ENCODE measurements around the gene TBC1D17. TPM values are rescaled to one million over a fixed set of nuclear protein-coding genes. Genes with fewer than 3 reads are reported as not detected.

Gene TBC1D17
- 52.1 and 62.3 TPM in 2 replicates for total RNA-seq (2021)
- Bru-seq, nascent RNA: percentile 74 among the genes with signal in this experiment
- BruChase-seq, experiment 1, labeled RNA remaining after a 2-hour chase: percentile 84 among the genes with signal in this experiment
- percentile 93 among the genes with signal in this experiment for BruChase-seq, experiment 2, labeled RNA remaining after a 6-hour chase
- long read RNA-seq, transcript TBC1D17-201 (17 exons, 2,366 nt): major isoform, 38 of 105 reads
- long read RNA-seq, partial matches to known transcripts: 40 of 105 reads
- long read RNA-seq, other reads (novel, unspliced or antisense): 26 of 105 reads

DNA sequence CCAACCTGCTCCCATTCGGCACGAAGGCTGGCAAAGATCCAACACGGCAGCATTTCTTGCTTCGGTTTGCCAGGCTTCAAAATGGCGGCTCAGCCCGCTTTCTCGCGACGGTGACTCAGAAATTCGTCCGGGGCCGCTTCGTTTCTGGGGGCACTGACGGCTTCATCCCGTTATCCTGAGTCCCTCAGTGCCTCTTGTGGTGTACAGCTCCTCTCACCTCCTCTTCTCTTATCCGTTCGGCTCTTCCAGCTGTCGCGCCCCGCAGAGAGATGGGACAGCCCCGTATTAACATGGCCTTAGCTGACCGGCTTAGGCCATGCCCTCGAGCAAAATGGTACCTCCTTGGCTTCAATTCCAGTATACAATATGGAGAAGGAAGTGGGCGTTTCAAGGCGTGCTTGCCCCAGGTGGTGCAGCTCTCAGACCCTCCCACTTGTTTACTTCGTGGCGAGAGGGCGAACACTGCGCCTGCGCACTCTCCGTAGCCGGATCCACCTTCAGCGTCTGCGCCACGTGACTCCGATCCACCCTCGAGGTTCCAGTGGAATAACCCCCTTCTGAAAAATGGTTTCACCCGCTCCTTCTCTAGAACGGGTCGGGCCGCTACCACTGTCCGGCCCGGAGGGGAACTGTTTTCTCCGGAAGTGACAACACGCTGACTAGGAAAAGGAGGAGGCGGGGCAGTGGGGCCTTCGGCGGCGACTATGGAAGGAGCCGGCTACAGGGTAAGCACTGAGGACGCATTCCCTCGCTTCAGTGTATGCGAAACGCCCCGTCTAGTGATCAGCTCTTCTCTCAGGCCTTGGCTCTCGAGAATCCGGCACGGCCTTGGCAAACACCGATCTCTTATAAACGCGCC, at the start of gene TBC1D17, which contains the start of gene AKT1S1:
TSS of gene TBC1D17 (plus strand) at position 683 of the 859 bp plus-strand sequence. CDS start at position 705, 22 bp downstream.
TSS of gene AKT1S1 (minus strand) at position 336 of the 859 bp plus-strand sequence. CDS start 4,060 bp downstream, outside the sequence.
- DNase-seq: peak; percentile 99
- CTCF ChIA-PET: no interaction called here
- Histone ChIP-seq H3K9me2 (ENCODE audit: insufficient read depth) (no peaks in the 10 kb centered on the region), H3K27me3 (ENCODE audit: insufficient read depth, low read depth) (no peaks in the 10 kb centered on the region), H4K20me1 (ENCODE audit: insufficient read depth) (peaks cover 32% of the 10 kb centered on the region), H3K4me1 (replicated peaks; ENCODE audit: insufficient read depth) (peaks cover 21% of the 10 kb centered on the region), H3K27ac (peak within 1 kb of the TSS; percentile 92), H3K4me3 (peak within 1 kb of the TSS; percentile 79), H2AFZ (peak within 1 kb of the TSS; percentile 86), H3K79me2 (ENCODE audit: low read depth) (peaks cover 48% of the 10 kb centered on the region), H3K36me3 (ENCODE audit: low read depth) (peaks cover 16% of the 10 kb centered on the region; the same call in 1 of the 2 replicates), H3K9me3 (ENCODE audit: insufficient read depth, low read depth) (no peaks in the 10 kb centered on the region), H3K4me2 (peak within 1 kb of the TSS; percentile 95), H3F3A (ENCODE audit: insufficient read depth, low read depth) (0 out of 2 replicates have a peak, but pooled peaks cover 17% of the 10 kb centered on the region)
- TSS peak; percentile 38 for BruUV-seq (replicated peaks)
- no peak for TF ChIP-seq EZH2 (IDR thresholded peaks at IDR 0.05; ENCODE audit: low read depth)
- TF ChIP-seq, protein P1, sequence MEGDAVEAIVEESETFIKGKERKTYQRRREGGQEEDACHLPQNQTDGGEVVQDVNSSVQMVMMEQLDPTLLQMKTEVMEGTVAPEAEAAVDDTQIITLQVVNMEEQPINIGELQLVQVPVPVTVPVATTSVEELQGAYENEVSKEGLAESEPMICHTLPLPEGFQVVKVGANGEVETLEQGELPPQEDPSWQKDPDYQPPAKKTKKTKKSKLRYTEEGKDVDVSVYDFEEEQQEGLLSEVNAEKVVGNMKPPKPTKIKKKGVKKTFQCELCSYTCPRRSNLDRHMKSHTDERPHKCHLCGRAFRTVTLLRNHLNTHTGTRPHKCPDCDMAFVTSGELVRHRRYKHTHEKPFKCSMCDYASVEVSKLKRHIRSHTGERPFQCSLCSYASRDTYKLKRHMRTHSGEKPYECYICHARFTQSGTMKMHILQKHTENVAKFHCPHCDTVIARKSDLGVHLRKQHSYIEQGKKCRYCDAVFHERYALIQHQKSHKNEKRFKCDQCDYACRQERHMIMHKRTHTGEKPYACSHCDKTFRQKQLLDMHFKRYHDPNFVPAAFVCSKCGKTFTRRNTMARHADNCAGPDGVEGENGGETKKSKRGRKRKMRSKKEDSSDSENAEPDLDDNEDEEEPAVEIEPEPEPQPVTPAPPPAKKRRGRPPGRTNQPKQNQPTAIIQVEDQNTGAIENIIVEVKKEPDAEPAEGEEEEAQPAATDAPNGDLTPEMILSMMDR (conservative IDR thresholded peaks at IDR 0.05): no peak
- intact Hi-C loops (cut with micrococcal nuclease; ENCODE audit: unreplicated experiment): loop anchor here (1.0 to 5.0 kb wide), 12 partner anchors 8 to 514 kb away; partner anchors contain the start of genes AP2A1, ATF5, DKKL1 and FUZ
- POLR2A ChIA-PET (ENCODE audit: unreplicated experiment): interaction anchor here (0.6 to 0.7 kb wide), 2 partner anchors 237 to 381 kb away, joined by 5 to 7 read pairs; partner anchors contain the start of genes RPS11 and RRAS

- DNase-seq: no peak
- TF ChIP-seq EZH2 (IDR thresholded peaks at IDR 0.05; ENCODE audit: low read depth): no peak
- TF ChIP-seq, protein P1 (conservative IDR thresholded peaks at IDR 0.05): no peak
- H3K4me2 ChIP-seq: no peak overlapping the region
- no peaks in the 10 kb centered on the region for H3K9me2 ChIP-seq (ENCODE audit: insufficient read depth)
- H3F3A ChIP-seq (ENCODE audit: insufficient read depth, low read depth): no peaks in the 10 kb centered on the region
- H3K79me2 ChIP-seq (ENCODE audit: low read depth): peaks cover 6% of the 10 kb centered on the region; the same call in 1 of the 2 replicates
- H3K27ac ChIP-seq: no peak overlapping the region
- POLR2A ChIA-PET (ENCODE audit: unreplicated experiment): no interaction called here
- no peak overlapping the region for H2AFZ ChIP-seq
- H3K4me1 ChIP-seq (replicated peaks; ENCODE audit: insufficient read depth): no peaks in the 10 kb centered on the region
- peaks cover 38% of the 10 kb centered on the region for H4K20me1 ChIP-seq (ENCODE audit: insufficient read depth)
- intact Hi-C loops (cut with micrococcal nuclease; ENCODE audit: unreplicated experiment): no loop called here
- BruUV-seq (replicated peaks): no TSS peak
- no peak overlapping the region for H3K4me3 ChIP-seq
- H3K9me3 ChIP-seq (ENCODE audit: insufficient read depth, low read depth): no peaks in the 10 kb centered on the region
- 0 out of 2 replicates have a peak, but pooled peaks cover 5% of the 10 kb centered on the region for H3K36me3 ChIP-seq (ENCODE audit: low read depth)
- CTCF ChIA-PET: no interaction called here
- no peaks in the 10 kb centered on the region for H3K27me3 ChIP-seq (ENCODE audit: insufficient read depth, low read depth)
Measured at GRCh38 chr19:49829200-49829599, 48.3 kb upstream of the TBC1D17 start.

DNA sequence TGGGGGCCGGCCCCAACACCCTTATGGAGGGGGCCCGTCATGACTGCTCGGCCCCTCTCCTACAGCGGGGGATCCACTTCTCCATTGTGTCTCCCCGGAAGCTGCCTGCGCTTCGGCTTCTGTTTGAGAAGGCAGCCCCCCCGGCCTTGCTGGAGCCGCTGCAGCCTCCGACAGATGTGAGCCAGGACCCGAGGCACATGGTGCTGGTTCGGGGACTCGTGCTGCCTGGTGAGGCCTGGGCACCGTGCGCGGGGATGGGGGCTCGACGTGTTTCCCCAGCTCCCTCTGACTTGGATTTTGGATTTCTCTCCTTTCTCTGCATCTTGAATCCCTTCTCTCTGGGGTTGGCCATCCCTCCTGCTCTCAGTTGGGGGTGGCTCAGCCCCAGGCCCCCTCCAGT, 47.8 kb upstream of the TBC1D17 start:
- peaks cover 35% of the 10 kb centered on the region for H4K20me1 ChIP-seq (ENCODE audit: insufficient read depth)
- H3K27ac ChIP-seq: no peak overlapping the region
- no peaks in the 10 kb centered on the region for H3K27me3 ChIP-seq (ENCODE audit: insufficient read depth, low read depth)
- no peaks in the 10 kb centered on the region for H3K4me1 ChIP-seq (replicated peaks; ENCODE audit: insufficient read depth)
- POLR2A ChIA-PET (ENCODE audit: unreplicated experiment): no interaction called here
- BruUV-seq (replicated peaks): no TSS peak
- H3K36me3 ChIP-seq (ENCODE audit: low read depth): 0 out of 2 replicates have a peak, but pooled peaks cover 5% of the 10 kb centered on the region
- H3K4me2 ChIP-seq: no peak overlapping the region
- TF ChIP-seq EZH2 (IDR thresholded peaks at IDR 0.05; ENCODE audit: low read depth): no peak
- TF ChIP-seq, protein P1 (conservative IDR thresholded peaks at IDR 0.05): no peak
- DNase-seq: no peak
- CTCF ChIA-PET: no interaction called here
- no peaks in the 10 kb centered on the region for H3F3A ChIP-seq (ENCODE audit: insufficient read depth, low read depth)
- intact Hi-C loops (cut with micrococcal nuclease; ENCODE audit: unreplicated experiment): no loop called here
- no peak overlapping the region for H3K4me3 ChIP-seq
- H3K79me2 ChIP-seq (ENCODE audit: low read depth): peaks cover 6% of the 10 kb centered on the region; the same call in 1 of the 2 replicates
- no peaks in the 10 kb centered on the region for H3K9me3 ChIP-seq (ENCODE audit: insufficient read depth, low read depth)
- no peaks in the 10 kb centered on the region for H3K9me2 ChIP-seq (ENCODE audit: insufficient read depth)
- no peak overlapping the region for H2AFZ ChIP-seq
